ENCODE measurements around the gene PRSS1.
A peak's percentile ranks its signal among the peaks of the same experiment; 100 is the strongest.
"Not testable (repeated sequence)": the region's sequence is repeated elsewhere in the genome, so short reads cannot be mapped to it uniquely, and the experiment has no call there.

Gene PRSS1

DNA sequence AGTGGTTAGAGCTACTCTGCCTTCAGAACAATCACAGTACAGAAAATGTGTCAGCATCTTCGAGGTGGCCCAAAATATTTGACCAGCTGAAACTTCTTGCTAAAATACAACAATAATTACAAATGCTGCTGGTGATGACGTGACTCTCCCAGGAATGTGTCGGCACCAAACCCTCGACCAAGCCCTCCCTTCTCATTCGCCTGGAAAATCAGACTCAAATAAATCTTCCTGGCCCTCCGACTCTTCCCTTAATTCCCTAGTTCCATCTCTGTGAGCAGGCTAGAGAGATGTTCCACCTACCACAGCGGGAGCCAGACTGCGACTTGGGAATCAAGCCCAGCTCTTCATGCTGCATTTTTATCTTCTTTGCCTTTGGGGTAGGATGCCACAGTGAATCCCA, 25.6 kb downstream of the PRSS1 start:
- DNase-seq = no peak

DNA sequence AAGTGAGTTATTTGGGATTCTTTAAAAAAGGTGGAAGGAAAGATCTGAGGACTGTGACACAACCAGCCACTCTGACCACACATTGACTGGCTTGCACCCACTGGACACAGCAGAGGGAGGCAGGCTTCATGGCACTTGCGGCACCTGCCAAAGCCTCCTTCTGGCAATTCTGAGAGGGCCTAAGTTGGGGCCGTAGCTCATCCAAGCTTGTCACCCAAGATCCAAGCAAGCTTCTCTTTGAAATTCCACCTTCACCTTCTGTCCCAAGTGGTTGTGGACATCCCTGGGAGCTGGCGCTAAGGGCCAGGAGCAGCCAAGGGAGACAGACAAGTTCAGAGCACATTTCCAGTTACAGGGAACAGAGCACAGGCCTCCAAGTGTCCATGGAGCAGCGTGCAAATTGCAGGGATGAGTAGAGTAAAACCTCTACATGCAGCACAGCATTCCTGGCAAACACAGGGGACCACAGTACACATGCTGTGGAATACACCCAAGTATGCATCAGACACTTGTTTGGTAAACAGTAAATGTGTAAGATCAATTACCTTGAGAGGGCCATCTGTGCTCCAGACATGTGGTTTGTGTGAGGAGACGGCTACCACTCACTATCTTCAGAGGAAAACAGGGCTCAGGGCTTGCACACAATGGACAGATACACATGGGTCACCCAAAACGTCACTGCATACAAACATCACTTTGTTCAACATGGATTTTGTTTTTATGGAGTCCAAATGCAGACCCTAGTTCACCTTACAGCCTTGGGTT, 26.3 kb downstream of the PRSS1 start:
- DNase-seq = not testable (repeated sequence)

DNA sequence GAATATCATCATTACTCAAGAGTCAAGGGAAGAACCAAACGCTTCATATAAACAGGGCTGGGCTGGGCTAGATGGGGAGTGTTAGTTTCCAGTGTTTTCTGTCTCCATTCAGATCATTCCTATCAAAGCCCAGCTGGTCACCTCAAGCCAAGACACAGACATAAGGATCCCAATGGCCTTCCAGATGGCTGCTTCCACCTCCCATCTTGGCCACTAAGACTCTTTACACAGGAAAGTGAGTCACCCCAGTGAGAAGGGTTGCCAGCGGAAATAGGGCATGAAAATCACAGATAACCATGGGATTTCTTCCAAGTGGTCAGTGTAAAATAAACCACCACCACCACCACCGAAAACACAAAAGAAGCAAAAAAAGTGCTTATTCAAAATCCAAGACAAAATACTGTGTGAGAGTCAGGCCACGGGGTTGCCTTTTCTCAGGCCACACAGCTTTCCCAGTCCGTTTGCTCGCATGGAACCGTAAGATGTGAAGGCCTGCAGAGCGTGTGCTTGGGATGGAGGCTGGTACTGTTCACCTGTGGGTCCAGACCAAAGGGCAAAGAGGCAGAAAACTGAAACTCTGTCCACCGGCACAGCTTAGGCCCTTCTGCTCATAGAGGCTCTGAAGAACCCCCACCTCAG, 27.1 kb downstream of the PRSS1 start:
- peak; percentile 29 for DNase-seq

DNA sequence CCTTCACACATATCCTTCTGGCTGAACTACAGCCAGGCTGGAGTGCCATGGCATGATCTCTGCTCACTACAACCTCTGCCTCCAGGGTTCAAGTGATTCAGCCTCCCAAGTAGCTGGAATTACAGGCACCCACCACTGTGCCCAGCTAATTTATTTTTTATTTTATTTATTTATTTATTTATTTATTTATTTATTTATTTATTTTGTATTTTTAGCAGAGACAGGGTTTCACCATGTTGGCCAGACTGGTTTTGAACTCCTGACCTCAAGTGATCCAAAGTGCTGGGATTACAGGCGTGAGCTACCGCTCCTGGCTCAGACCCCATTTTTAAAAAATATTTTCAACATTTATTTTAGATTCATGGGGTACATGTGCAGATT, 27.6 kb downstream of the PRSS1 start:
- not testable (repeated sequence) for DNase-seq

DNA sequence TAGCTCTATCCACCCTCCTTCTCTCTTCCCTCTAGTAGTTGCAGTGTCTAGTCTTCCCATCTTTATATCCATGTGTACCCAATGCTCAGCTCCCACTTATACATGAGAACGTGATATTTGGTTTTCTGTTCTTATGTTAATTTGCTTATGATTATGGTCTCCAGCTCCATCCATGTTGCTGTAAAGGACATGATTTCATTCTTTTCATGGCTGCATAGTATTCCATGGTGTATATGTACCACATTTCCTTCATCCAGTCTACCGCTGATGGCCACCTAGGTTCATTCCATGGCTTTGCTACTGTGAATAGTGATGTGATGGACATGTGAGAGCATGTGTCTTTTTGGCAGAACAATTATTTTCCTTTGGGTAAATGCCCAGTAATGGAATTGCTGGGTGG, 28.0 kb downstream of the PRSS1 start:
- DNase-seq = no peak

DNA sequence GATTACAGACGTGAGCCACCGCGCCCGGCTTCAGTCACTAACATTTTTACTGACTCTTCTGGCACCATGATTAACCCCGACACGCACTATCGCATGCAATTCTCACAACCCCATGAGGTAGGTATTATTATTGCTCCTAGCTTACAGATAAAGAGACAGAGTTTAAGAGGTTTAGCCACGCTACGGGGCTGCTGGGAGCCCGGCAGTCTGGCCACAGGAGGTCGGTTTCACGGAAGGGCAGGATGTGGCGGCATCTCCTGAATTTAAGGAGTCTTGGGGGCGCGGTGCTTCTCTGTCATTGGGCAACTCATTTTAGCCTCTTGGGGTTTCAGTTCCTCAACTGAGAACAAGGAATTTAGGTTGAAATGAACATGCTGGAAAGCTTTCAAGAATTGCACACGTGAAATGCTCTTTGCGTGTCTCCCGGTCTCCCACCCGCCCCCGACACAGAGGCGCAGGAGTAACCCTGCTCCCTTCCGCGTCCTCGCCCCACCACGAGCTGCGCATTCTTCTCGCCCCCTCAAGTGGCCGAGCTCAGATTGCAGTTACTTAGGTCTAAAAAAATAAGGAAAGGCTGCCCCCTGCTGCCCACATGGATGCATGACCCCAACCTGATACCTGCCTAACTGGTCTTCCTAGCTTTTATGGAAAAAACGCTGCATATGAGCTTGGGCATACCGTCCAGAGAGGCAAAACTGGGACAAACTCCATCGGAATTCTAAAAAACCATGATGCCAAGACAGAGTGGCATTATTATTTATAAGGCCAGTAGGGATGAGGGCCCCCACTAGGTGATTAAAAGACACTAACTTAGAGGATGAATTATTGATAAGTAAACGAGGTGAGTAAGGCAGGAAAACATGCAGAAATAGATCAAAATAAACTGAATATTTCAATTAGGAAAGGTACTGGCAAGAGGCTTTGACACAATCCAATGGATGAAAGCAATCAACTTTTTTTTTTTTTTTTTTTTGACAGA, 33.9 kb downstream of the PRSS1 start:
- peak; percentile 89 for DNase-seq

DNA sequence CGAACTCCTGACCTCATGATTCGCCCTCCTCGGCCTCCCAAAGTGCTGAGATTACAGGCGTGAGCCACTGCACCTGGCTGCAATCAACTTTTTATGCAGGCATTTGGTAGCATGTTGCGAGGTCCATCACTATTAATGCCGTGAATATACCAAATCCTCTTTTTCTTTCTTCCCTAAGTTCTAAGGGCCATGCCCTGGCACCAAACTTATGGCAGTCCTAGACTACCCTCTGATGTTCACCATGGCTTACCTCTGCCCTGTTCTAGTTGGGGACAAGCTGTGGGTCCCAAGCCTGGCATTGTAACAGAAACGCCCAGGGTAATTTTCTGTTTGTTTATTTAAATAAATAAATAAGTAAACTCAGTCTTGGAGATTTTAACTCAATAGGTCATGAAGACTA, 34.8 kb downstream of the PRSS1 start:
- DNase-seq = no peak

DNA sequence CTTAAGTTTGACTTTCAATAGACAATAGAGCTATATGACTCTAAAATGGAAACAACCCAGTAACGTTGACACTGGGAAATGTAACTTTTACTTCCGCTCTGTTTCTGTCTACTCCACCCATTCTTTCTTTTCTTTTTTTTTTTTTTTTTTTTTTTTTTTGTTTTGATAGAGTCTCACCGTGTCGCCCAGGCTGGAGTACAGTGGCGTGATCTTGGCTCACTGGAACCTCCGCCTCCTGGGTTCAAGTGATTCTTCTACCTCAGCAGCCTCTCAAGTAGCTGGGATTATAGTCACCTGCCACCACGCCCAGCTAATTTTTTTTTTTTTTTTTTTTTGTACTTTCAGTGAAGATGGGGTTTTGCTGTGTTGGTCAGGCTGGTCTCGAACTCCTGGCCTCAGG, 35.4 kb downstream of the PRSS1 start:
- DNase-seq = no peak

DNA sequence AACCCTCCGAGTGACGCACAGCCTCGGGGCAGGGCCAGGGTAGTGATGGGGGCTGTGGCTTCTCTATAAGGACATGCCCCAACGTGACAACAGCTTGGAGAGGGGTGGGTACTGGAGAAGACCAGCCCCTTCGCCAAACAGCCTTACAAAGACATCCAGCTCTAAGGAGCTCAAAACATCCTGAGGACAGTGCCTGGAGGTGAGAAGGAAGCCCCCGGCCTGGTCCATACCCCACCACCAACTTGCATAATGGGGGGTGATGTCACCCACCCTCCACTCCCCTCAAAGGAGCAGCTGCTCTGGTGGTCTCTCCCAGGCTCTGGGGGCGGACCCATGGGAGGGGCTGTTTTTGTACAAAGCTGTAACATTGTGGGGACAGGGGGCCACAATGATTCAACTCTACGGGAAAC, 36.6 kb downstream of the PRSS1 start:
- no peak for DNase-seq

DNA sequence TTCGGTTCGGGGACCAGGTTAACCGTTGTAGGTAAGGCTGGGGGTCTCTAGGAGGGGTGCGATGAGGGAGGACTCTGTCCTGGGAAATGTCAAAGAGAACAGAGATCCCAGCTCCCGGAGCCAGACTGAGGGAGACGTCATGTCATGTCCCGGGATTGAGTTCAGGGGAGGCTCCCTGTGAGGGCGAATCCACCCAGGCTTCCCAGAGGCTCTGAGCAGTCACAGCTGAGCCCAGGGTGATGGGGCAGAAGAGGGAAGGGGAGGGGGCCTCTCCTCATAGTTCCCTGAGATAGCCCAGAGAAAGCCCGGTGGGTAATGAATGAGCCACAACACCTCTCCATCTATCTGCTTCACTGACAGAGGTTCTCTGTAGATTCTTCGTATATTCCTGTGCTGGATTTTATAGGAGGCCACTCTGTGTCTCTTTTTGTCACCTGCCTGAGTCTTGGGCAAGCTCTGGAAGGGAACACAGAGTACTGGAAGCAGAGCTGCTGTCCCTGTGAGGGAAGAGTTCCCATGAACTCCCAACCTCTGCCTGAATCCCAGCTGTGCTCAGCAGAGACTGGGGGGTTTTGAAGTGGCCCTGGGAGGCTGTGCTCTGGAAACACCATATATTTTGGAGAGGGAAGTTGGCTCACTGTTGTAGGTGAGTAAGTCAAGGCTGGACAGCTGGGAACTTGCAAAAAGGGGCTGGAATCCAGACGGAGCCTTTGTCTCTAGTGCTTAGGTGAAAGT, 37.9 kb downstream of the PRSS1 start:
- DNase-seq = no peak

DNA sequence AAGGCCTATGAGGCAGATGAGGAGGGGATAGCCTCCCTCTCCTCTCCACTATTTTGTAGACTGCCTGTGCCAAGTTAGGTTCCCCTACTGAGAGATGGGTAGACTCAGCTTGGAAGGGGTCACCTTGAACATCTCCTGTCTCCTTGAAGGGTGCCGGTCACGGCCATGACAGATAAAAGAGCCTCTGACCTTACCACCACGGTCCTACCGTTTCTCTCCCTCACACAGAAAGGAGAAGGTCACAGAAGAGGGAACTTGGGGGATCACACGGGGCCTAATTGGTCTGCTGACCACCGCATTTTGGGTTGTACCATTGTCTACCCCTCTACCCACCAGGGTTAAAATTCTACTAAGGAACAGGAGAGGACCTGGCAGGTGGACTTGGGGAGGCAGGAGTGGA, 38.5 kb downstream of the PRSS1 start:
- no peak for DNase-seq

DNA sequence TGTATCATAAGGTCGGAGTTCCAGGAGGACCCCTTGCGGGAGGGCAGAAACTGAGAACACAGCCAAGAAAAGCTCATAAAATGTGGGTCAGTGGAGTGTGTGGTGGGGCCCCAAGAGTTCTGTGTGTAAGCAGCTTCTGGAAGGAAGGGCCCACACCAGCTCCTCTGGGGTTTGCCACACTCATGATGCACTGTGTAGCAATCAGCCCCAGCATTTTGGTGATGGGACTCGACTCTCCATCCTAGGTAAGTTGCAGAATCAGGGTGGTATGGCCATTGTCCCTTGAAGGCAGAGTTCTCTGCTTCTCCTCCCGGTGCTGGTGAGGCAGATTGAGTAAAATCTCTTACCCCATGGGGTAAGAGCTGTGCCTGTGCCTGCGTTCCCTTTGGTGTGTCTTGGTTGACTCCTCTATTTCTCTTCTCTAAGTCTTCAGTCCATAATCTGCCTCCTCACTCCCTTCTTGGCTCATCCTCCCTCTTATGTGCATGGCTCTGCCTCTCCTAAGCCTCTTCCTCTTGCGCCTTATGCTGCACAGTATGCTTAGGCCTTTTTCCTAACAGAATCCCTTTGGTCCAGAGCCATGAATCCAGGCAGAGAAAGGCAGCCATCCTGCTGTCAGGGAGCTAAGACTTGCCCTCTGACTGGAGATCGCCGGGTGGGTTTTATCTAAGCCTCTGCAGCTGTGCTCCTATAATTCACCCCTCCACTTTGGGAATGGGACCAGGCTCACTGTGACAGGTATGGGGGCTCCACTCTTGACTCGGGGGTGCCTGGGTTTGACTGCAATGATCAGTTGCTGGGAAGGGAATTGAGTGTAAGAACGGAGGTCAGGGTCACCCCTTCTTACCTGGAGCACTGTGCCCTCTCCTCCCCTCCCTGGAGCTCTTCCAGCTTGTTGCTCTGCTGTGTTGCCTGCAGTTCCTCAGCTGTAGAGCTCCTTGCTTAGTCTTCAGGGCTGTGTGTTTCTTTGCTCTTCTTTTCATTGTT, 39.3 kb downstream of the PRSS1 start:
- no peak for DNase-seq

DNA sequence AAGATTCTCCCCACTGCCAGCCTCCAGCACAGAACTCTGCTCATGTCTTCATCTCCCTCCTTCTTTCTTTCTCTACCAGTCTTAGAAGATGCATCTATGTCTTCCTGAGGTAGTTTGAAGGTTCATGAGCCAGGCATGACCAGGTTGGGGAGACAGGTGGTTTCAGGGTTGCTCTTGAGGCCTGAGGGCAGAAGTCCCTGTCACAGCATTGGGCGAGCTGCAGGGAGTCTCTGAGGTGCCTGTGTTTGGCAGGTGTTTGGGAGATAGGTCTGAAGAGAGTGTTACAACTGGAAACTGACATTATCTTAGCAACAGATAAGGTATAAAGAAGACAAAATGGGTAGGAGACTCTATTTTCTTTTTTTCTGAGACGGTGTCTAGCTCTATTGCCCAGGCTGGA, 40.2 kb downstream of the PRSS1 start:
- no peak for DNase-seq

DNA sequence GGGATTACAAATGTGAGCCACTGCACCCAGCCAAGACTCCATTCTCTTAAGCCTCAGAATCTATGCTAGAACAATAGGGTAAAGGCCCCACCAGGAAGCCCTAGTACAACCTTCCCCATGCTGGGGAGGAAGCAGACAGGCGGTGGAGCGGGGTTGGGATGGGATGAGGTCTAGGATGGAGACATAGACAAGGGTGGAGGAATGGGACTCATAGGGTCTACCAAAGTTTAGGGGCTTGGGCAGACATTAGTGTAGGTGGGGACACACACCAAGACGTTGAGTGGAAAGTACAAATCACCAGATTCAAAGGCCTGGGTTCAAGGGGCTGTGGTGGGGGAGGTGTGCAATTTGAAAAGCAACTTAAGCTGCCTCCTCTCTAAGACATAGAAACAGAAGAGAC, 40.8 kb downstream of the PRSS1 start:
- DNase-seq = no peak

DNA sequence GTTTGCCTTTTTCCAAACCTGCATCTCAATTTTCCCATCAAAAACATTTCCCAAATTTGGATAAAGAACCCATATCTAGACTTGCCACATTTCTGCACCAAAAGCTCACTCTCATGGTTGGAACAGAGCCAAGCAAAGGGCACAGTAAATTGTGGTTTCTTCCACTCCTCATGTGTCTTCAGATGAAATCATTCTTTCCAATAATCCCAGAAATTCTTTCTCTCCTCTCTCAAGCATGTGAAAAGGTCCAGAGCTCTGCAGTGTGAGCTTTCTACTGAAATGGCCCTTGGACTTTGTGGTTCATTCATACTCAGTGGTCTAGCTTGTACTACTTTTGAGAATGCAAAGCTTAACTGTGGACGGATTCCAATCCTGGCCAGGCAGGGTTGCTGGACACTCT, 41.3 kb downstream of the PRSS1 start:
- DNase-seq = no peak

DNA sequence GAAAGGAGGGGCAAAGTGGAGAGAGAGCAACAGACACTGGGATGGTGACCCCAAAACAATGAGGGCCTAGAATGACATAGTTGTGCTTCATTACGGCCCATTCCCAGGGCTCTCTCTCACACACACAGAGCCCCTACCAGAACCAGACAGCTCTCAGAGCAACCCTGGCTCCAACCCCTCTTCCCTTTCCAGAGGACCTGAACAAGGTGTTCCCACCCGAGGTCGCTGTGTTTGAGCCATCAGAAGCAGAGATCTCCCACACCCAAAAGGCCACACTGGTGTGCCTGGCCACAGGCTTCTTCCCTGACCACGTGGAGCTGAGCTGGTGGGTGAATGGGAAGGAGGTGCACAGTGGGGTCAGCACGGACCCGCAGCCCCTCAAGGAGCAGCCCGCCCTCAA, 42.2 kb downstream of the PRSS1 start:
- no peak for DNase-seq

DNA sequence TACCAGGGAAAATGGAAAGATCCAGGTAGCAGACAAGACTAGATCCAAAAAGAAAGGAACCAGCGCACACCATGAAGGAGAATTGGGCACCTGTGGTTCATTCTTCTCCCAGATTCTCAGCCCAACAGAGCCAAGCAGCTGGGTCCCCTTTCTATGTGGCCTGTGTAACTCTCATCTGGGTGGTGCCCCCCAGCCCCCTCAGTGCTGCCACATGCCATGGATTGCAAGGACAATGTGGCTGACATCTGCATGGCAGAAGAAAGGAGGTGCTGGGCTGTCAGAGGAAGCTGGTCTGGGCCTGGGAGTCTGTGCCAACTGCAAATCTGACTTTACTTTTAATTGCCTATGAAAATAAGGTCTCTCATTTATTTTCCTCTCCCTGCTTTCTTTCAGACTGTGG, 42.9 kb downstream of the PRSS1 start:
- DNase-seq = no peak

DNA sequence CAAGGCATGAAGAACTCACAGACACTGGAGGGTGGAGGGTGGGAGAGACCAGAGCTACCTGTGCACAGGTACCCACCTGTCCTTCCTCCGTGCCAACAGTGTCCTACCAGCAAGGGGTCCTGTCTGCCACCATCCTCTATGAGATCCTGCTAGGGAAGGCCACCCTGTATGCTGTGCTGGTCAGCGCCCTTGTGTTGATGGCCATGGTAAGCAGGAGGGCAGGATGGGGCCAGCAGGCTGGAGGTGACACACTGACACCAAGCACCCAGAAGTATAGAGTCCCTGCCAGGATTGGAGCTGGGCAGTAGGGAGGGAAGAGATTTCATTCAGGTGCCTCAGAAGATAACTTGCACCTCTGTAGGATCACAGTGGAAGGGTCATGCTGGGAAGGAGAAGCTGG, 43.3 kb downstream of the PRSS1 start:
- DNase-seq = no peak

DNA sequence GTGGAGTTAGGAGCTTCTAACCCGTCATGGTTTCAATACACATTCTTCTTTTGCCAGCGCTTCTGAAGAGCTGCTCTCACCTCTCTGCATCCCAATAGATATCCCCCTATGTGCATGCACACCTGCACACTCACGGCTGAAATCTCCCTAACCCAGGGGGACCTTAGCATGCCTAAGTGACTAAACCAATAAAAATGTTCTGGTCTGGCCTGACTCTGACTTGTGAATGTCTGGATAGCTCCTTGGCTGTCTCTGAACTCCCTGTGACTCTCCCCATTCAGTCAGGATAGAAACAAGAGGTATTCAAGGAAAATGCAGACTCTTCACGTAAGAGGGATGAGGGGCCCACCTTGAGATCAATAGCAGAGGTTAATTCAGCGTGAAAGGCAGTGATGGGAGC, 43.9 kb downstream of the PRSS1 start:
- DNase-seq = no peak

DNA sequence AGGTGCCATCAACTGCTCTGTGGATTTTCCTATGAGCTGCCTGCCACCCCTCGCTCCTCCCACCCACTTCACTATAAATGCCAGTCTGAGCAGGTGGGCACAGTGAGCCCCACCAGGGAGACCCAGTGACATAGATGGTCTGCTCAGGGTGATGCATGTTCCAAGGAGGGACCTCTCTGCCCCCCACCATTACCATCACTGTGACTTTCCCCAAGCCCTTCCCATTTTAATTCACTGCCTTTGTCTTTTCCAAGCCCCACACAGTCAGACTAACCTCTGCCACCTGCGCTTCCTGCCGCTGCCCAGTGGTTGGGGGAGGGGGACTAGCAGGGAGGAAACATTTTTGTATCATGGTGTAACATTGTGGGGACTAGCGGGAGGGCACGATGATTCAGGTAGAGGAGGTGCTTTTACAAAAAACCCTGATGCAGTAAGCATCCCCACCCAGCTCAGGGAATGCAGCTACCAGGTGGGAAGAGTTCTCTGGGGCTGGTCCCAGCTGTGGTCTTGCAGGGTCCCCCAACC, 46.1 kb downstream of the PRSS1 start:
- no peak for DNase-seq

DNA sequence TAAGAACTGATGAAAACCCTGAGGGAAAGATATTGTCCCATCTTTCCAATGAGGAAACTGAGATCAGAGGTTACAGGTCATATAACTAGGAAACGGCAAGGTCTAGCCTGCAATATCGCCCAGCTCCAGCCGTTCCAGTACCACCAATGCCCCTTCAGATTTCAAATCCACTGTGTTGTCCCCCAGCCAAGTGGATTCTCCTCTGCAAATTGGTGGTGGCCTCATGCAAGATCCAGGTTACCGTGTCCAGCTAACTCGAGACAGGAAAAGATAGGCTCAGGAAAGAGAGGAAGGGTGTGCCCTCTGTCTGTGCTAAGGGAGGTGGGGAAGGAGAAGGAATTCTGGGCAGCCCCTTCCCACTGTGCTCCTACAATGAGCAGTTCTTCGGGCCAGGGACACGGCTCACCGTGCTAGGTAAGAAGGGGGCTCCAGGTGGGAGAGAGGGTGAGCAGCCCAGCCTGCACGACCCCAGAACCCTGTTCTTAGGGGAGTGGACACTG, 46.8 kb downstream of the PRSS1 start:
- DNase-seq = no peak

Data from HCEC 1CT (cell line).